ENCODE results near the gene ATCAY. TPM values are rescaled to one million over a fixed set of nuclear protein-coding genes. Genes with fewer than 3 reads are reported as not detected.

ATCAY gene
- total RNA-seq, 1 donor from 2014 or later = 15.8 TPM

DNA sequence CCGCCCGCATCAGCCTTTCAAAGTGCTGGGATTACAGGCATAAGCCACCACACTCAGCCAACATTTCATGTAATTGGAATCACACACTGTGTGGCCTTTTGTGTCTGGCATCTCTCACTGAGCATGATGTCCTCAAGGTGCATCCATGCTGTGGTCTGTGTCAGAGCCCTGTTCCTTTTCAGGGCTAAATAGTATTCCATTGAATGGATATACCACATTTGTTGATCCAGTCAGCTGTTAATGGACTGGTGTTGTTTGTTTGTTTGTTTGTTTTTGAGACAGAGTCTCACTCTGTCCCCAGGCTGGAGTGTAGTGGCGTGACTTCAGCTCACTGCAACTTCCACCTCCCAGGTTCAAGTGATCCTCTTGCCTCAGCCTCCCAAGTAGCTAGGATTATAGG lies 17.9 kb downstream of the ATCAY start:
- Histone ChIP-seq H3K36me3 (peaks cover 4% of the 10 kb centered on the region), H3K4me1 (no peaks in the 10 kb centered on the region), H3F3A (ENCODE audit: low read depth) (no peaks in the 10 kb centered on the region), H3K9ac (no peak overlapping the region), H3K79me2 (ENCODE audit: low read depth) (no peaks in the 10 kb centered on the region), H3K4me3 (no peak overlapping the region), H3K27ac (no peak overlapping the region), H3K4me2 (no peak overlapping the region), H4K20me1 (ENCODE audit: low read depth) (no peaks in the 10 kb centered on the region), H3K9me3 (ENCODE audit: low read depth) (peaks cover 4% of the 10 kb centered on the region), H2AFZ (replicated peaks) (no peak overlapping the region), H3K27me3 (no peaks in the 10 kb centered on the region)
- Mint-ChIP-seq H3K4me3 (no peak overlapping the region), H3K4me1 (no peaks in the 10 kb centered on the region), H3K27me3 (ENCODE audit: insufficient read depth, low read depth) (peaks cover 2% of the 10 kb centered on the region), H3K27ac (no peak overlapping the region), H3K9me3 (peaks cover 6% of the 10 kb centered on the region), H3K36me3 (peaks cover 3% of the 10 kb centered on the region)
- no peak for DNase-seq (ENCODE audit: low spot score)
- TF ChIP-seq EZH2 (IDR thresholded peaks at IDR 0.05) (no peak), EZH2phosphoT487 (IDR thresholded peaks at IDR 0.05) (no peak)
- TF ChIP-seq, protein P1, sequence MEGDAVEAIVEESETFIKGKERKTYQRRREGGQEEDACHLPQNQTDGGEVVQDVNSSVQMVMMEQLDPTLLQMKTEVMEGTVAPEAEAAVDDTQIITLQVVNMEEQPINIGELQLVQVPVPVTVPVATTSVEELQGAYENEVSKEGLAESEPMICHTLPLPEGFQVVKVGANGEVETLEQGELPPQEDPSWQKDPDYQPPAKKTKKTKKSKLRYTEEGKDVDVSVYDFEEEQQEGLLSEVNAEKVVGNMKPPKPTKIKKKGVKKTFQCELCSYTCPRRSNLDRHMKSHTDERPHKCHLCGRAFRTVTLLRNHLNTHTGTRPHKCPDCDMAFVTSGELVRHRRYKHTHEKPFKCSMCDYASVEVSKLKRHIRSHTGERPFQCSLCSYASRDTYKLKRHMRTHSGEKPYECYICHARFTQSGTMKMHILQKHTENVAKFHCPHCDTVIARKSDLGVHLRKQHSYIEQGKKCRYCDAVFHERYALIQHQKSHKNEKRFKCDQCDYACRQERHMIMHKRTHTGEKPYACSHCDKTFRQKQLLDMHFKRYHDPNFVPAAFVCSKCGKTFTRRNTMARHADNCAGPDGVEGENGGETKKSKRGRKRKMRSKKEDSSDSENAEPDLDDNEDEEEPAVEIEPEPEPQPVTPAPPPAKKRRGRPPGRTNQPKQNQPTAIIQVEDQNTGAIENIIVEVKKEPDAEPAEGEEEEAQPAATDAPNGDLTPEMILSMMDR (IDR thresholded peaks at IDR 0.05) = no peak

DNA sequence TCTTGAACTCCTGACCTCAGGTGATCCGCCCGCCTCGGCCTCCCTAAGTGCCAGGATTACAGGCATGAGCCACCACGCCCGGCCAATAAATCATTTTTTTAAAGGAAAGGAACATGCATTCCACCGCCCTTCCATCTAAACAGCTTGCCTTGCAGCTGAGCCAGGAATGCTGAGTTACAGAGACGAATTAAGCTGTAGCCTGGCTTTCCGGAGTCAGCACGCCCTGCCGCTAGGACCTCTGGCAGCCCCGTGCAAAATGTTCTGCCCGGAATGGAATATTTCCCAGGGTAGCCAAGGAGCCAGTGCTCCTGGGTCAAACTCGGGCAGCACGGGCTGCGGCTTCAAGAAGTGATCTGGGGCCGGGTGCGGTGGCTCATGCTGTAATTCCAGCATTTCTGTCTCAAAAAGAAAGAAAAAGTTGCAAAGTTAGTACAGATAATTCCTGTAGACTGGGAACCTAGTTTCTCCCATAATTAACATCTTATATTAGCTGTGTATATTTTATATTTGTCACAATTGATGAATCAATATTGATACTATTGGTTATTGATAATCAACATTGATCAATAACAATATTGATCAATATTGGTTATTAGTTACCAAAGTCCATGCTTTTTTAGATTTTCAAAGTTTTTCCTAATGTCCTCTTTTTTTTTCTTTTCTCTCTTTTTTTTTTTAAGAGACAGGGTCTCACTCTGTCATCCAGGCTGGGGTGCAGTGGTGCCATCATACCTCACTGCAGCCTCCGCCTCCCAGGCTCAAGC lies 19.2 kb downstream of the ATCAY start:
- Histone ChIP-seq H3F3A (ENCODE audit: low read depth) (no peaks in the 10 kb centered on the region), H3K27ac (no peak overlapping the region), H3K27me3 (no peaks in the 10 kb centered on the region), H2AFZ (replicated peaks) (no peak overlapping the region), H3K9me3 (ENCODE audit: low read depth) (peaks cover 4% of the 10 kb centered on the region), H3K36me3 (peaks cover 4% of the 10 kb centered on the region), H3K4me2 (no peak overlapping the region), H3K4me3 (no peak overlapping the region), H3K79me2 (ENCODE audit: low read depth) (no peaks in the 10 kb centered on the region), H4K20me1 (ENCODE audit: low read depth) (no peaks in the 10 kb centered on the region), H3K9ac (no peak overlapping the region), H3K4me1 (no peaks in the 10 kb centered on the region)
- Mint-ChIP-seq H3K27ac (no peak overlapping the region), H3K9me3 (peaks cover 6% of the 10 kb centered on the region), H3K27me3 (ENCODE audit: insufficient read depth, low read depth) (peaks cover 3% of the 10 kb centered on the region), H3K4me3 (no peak overlapping the region), H3K4me1 (no peaks in the 10 kb centered on the region), H3K36me3 (peaks cover 3% of the 10 kb centered on the region)
- no peak for DNase-seq (ENCODE audit: low spot score)
- no peak for TF ChIP-seq EZH2phosphoT487 (IDR thresholded peaks at IDR 0.05)
- TF ChIP-seq EZH2 (IDR thresholded peaks at IDR 0.05) = no peak
- TF ChIP-seq, protein P1 (IDR thresholded peaks at IDR 0.05) = no peak

DNA sequence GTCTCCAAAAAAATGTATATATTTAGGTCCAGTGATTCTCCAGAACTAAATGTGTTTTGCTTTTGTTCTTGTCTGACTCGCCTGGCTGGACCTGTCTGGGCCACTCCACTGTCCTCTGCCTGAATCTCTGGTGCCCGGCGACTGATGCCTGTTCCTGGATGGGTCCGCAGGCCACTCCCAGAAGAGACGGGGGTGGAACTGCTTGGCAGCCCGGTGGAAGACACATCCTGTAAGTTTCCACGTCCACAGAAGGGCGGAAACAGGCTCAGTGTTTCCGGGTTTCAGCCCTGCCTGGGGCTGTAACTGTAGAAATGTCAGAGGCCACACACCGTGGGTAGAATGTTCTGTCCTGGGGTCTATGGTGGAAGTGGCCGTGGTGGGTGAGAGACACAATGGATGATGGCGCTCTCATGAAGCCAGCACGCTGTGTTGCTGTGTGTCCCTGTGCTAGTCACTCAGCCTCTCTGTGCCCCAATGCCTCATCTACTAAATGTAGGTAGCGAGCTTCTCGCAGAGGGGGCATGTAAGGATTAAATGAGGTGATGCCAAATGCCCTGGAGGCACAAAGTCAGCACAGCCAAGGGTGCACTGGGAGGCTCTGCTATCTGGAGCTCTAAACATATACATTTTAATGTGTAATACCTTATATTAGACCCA lies 22.0 kb downstream of the ATCAY start:
- Histone ChIP-seq H4K20me1 (ENCODE audit: low read depth) (no peaks in the 10 kb centered on the region), H2AFZ (replicated peaks) (no peak overlapping the region), H3K27me3 (no peaks in the 10 kb centered on the region), H3F3A (ENCODE audit: low read depth) (no peaks in the 10 kb centered on the region), H3K9me3 (ENCODE audit: low read depth) (peaks cover 4% of the 10 kb centered on the region), H3K79me2 (ENCODE audit: low read depth) (no peaks in the 10 kb centered on the region), H3K4me1 (no peaks in the 10 kb centered on the region), H3K4me3 (no peak overlapping the region), H3K4me2 (no peak overlapping the region), H3K9ac (no peak overlapping the region), H3K27ac (no peak overlapping the region), H3K36me3 (peaks cover 4% of the 10 kb centered on the region)
- H3K36me3 Mint-ChIP-seq = peaks cover 3% of the 10 kb centered on the region
- H3K27ac Mint-ChIP-seq = no peak overlapping the region
- no peak for DNase-seq (ENCODE audit: low spot score)
- H3K4me1 Mint-ChIP-seq = no peaks in the 10 kb centered on the region
- no peak overlapping the region for H3K4me3 Mint-ChIP-seq
- TF ChIP-seq, protein P1 (IDR thresholded peaks at IDR 0.05) = no peak
- no peak for TF ChIP-seq EZH2phosphoT487 (IDR thresholded peaks at IDR 0.05)
- TF ChIP-seq EZH2 (IDR thresholded peaks at IDR 0.05) = no peak
- H3K9me3 Mint-ChIP-seq = peaks cover 6% of the 10 kb centered on the region
- H3K27me3 Mint-ChIP-seq (ENCODE audit: insufficient read depth, low read depth) = peaks cover 2% of the 10 kb centered on the region
